OCI-M2 (cell line): ENCODE data around the gene BSPH1.
"Not testable (repeated sequence)": the region's sequence is repeated elsewhere in the genome, so short reads cannot be mapped to it uniquely, and the experiment has no call there.

Source experiments
- DNase-seq: peaks from one replicate; lab custom pipeline; 2025; ENCODE audit not compliant: unreplicated experiment; lab: John Stamatoyannopoulos, UW

Gene BSPH1

DNA sequence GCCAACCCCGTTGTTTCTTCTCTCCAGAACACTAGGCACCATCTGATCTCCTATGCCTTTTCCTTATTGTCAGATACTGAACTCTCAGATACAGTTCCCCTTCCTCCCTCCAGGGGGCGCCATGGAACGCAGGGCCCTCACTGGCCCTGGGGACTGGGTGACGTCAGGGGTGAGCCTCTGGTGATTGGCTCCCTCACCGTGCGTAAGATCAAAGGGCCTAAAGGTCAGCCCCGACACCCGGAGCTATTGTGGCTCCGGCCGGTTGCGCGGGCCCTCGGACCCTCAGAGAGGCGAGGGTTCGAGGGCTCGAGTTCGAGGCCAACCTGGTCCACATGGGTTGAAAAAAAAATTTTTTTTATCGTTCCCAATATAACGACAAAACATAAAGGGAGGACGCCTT is 63.4 kb downstream of the BSPH1 start:
- DNase-seq = not testable (repeated sequence)

DNA sequence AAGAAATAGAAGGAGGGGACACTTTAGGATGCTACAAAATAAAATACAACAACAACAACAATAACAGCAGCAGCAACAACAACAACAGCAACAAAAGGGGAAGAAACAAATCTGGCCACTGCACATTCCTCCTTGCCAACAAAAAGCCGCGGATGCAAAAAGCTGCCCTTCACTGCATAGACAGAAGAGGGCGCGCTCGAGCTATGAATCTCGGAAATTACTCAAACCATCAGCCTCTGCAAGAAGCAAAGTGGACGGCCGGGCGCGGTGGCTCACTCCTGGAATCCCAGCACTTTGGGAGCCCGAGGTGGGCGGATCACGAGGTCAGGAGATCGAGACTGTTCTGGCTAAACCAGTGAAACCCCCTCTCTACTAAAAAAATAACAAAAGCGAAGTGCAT is 71.9 kb downstream of the BSPH1 start:
- DNase-seq = not testable (repeated sequence)
